ENCODE data around the gene CHST3.

- TF ChIP-seq EP300 (IDR thresholded peaks at IDR 0.05) (no peak), CTCF (IDR thresholded peaks at IDR 0.05) (no peak), POLR2A (IDR thresholded peaks at IDR 0.05; ENCODE audit: low read depth) (no peak)
Observed at GRCh38 chr10:71939861-71940474, 24.2 kb upstream of the CHST3 start.
